ENCODE data around the gene TFF3.

Gene TFF3

GRCh38 chr21:42312626-42313104 lies 2.5 kb downstream of the TFF3 start:
- H3K4me1 ChIP-seq (ENCODE audit: control insufficient read depth, insufficient read depth, low read length, poor library complexity, severe bottlenecking) = no peaks in the 10 kb centered on the region
- H3K9me3 ChIP-seq (ENCODE audit: control insufficient read depth, low read length) = no peaks in the 10 kb centered on the region
- no peak overlapping the region for H3K4me3 ChIP-seq (ENCODE audit: insufficient read depth, low read depth, low read length, poor library complexity, severe bottlenecking)
- H3K27ac ChIP-seq (ENCODE audit: insufficient read depth, low read length, poor library complexity, severe bottlenecking) = no peak overlapping the region
- no peaks in the 10 kb centered on the region for H3K36me3 ChIP-seq (ENCODE audit: control insufficient read depth, insufficient read depth, low read length)
- H3K27me3 ChIP-seq (replicated peaks; ENCODE audit: control insufficient read depth, insufficient read depth, low read length, poor library complexity, severe bottlenecking) = no peaks in the 10 kb centered on the region
- DNase-seq = no peak

- H3K9me3 ChIP-seq (ENCODE audit: control insufficient read depth, low read length) = no peaks in the 10 kb centered on the region
- H3K4me3 ChIP-seq (ENCODE audit: insufficient read depth, low read depth, low read length, poor library complexity, severe bottlenecking) = no peak overlapping the region
- H3K27ac ChIP-seq (ENCODE audit: insufficient read depth, low read length, poor library complexity, severe bottlenecking) = no peak overlapping the region
- no peaks in the 10 kb centered on the region for H3K36me3 ChIP-seq (ENCODE audit: control insufficient read depth, insufficient read depth, low read length)
- no peaks in the 10 kb centered on the region for H3K4me1 ChIP-seq (ENCODE audit: control insufficient read depth, insufficient read depth, low read length, poor library complexity, severe bottlenecking)
- no peaks in the 10 kb centered on the region for H3K27me3 ChIP-seq (replicated peaks; ENCODE audit: control insufficient read depth, insufficient read depth, low read length, poor library complexity, severe bottlenecking)
- no peak for DNase-seq
Measured at GRCh38 chr21:42311816-42312625, 3.2 kb downstream of the TFF3 start.

GRCh38 chr21:42311160-42311559 lies 4.0 kb downstream of the TFF3 start:
- no peaks in the 10 kb centered on the region for H3K27me3 ChIP-seq (replicated peaks; ENCODE audit: control insufficient read depth, insufficient read depth, low read length, poor library complexity, severe bottlenecking)
- H3K9me3 ChIP-seq (ENCODE audit: control insufficient read depth, low read length) = no peaks in the 10 kb centered on the region
- H3K27ac ChIP-seq (ENCODE audit: insufficient read depth, low read length, poor library complexity, severe bottlenecking) = no peak overlapping the region
- no peak overlapping the region for H3K4me3 ChIP-seq (ENCODE audit: insufficient read depth, low read depth, low read length, poor library complexity, severe bottlenecking)
- no peaks in the 10 kb centered on the region for H3K4me1 ChIP-seq (ENCODE audit: control insufficient read depth, insufficient read depth, low read length, poor library complexity, severe bottlenecking)
- H3K36me3 ChIP-seq (ENCODE audit: control insufficient read depth, insufficient read depth, low read length) = no peaks in the 10 kb centered on the region
- DNase-seq = no peak

GRCh38 chr21:42310411-42311001 lies 4.7 kb downstream of the TFF3 start:
- H3K27ac ChIP-seq (ENCODE audit: insufficient read depth, low read length, poor library complexity, severe bottlenecking) = no peak overlapping the region
- H3K4me1 ChIP-seq (ENCODE audit: control insufficient read depth, insufficient read depth, low read length, poor library complexity, severe bottlenecking) = no peaks in the 10 kb centered on the region
- no peaks in the 10 kb centered on the region for H3K36me3 ChIP-seq (ENCODE audit: control insufficient read depth, insufficient read depth, low read length)
- no peaks in the 10 kb centered on the region for H3K27me3 ChIP-seq (replicated peaks; ENCODE audit: control insufficient read depth, insufficient read depth, low read length, poor library complexity, severe bottlenecking)
- DNase-seq = no peak
- no peaks in the 10 kb centered on the region for H3K9me3 ChIP-seq (ENCODE audit: control insufficient read depth, low read length)
- no peak overlapping the region for H3K4me3 ChIP-seq (ENCODE audit: insufficient read depth, low read depth, low read length, poor library complexity, severe bottlenecking)

- Histone ChIP-seq H3K27me3 (replicated peaks; ENCODE audit: control insufficient read depth, insufficient read depth, low read length, poor library complexity, severe bottlenecking) (no peaks in the 10 kb centered on the region), H3K27ac (ENCODE audit: insufficient read depth, low read length, poor library complexity, severe bottlenecking) (no peak overlapping the region), H3K9me3 (ENCODE audit: control insufficient read depth, low read length) (no peaks in the 10 kb centered on the region), H3K36me3 (ENCODE audit: control insufficient read depth, insufficient read depth, low read length) (no peaks in the 10 kb centered on the region), H3K4me3 (ENCODE audit: insufficient read depth, low read depth, low read length, poor library complexity, severe bottlenecking) (no peak overlapping the region), H3K4me1 (ENCODE audit: control insufficient read depth, insufficient read depth, low read length, poor library complexity, severe bottlenecking) (no peaks in the 10 kb centered on the region)
- peak; percentile 34 to 47 (median 37) for DNase-seq
Measured at GRCh38 chr21:42309753-42310213, 5.4 kb downstream of the TFF3 start.

- Histone ChIP-seq H3K4me1 (ENCODE audit: control insufficient read depth, insufficient read depth, low read length, poor library complexity, severe bottlenecking) (no peaks in the 10 kb centered on the region), H3K9me3 (ENCODE audit: control insufficient read depth, low read length) (no peaks in the 10 kb centered on the region), H3K27ac (ENCODE audit: insufficient read depth, low read length, poor library complexity, severe bottlenecking) (no peak overlapping the region), H3K4me3 (ENCODE audit: insufficient read depth, low read depth, low read length, poor library complexity, severe bottlenecking) (no peak overlapping the region), H3K27me3 (replicated peaks; ENCODE audit: control insufficient read depth, insufficient read depth, low read length, poor library complexity, severe bottlenecking) (no peaks in the 10 kb centered on the region), H3K36me3 (ENCODE audit: control insufficient read depth, insufficient read depth, low read length) (no peaks in the 10 kb centered on the region)
- DNase-seq = no peak
Measured at GRCh38 chr21:42308914-42309752, 6.1 kb downstream of the TFF3 start.

- DNase-seq = no peak
- H3K36me3 ChIP-seq (ENCODE audit: control insufficient read depth, insufficient read depth, low read length) = no peaks in the 10 kb centered on the region
- H3K27ac ChIP-seq (ENCODE audit: insufficient read depth, low read length, poor library complexity, severe bottlenecking) = no peak overlapping the region
- no peaks in the 10 kb centered on the region for H3K4me1 ChIP-seq (ENCODE audit: control insufficient read depth, insufficient read depth, low read length, poor library complexity, severe bottlenecking)
- H3K9me3 ChIP-seq (ENCODE audit: control insufficient read depth, low read length) = no peaks in the 10 kb centered on the region
- H3K4me3 ChIP-seq (ENCODE audit: insufficient read depth, low read depth, low read length, poor library complexity, severe bottlenecking) = no peak overlapping the region
- no peaks in the 10 kb centered on the region for H3K27me3 ChIP-seq (replicated peaks; ENCODE audit: control insufficient read depth, insufficient read depth, low read length, poor library complexity, severe bottlenecking)
Measured at GRCh38 chr21:42308161-42308913, 6.9 kb downstream of the TFF3 start.

GRCh38 chr21:42307106-42307505 lies 8.1 kb downstream of the TFF3 start:
- Histone ChIP-seq H3K4me1 (ENCODE audit: control insufficient read depth, insufficient read depth, low read length, poor library complexity, severe bottlenecking) (no peaks in the 10 kb centered on the region), H3K27ac (ENCODE audit: insufficient read depth, low read length, poor library complexity, severe bottlenecking) (no peak overlapping the region), H3K27me3 (replicated peaks; ENCODE audit: control insufficient read depth, insufficient read depth, low read length, poor library complexity, severe bottlenecking) (no peaks in the 10 kb centered on the region)

GRCh38 chr21:42306366-42307035 lies 8.7 kb downstream of the TFF3 start:
- DNase-seq = no peak

More at GRCh38 chr21:42307106-42307505, 8.1 kb downstream of the TFF3 start:
- no peaks in the 10 kb centered on the region for H3K9me3 ChIP-seq (ENCODE audit: control insufficient read depth, low read length)
- no peak overlapping the region for H3K4me3 ChIP-seq (ENCODE audit: insufficient read depth, low read depth, low read length, poor library complexity, severe bottlenecking)
- no peaks in the 10 kb centered on the region for H3K36me3 ChIP-seq (ENCODE audit: control insufficient read depth, insufficient read depth, low read length)
- no peak for DNase-seq

More at GRCh38 chr21:42306366-42307035, 8.7 kb downstream of the TFF3 start:
- Histone ChIP-seq H3K27me3 (replicated peaks; ENCODE audit: control insufficient read depth, insufficient read depth, low read length, poor library complexity, severe bottlenecking) (no peaks in the 10 kb centered on the region), H3K36me3 (ENCODE audit: control insufficient read depth, insufficient read depth, low read length) (no peaks in the 10 kb centered on the region), H3K27ac (ENCODE audit: insufficient read depth, low read length, poor library complexity, severe bottlenecking) (no peak overlapping the region), H3K9me3 (ENCODE audit: control insufficient read depth, low read length) (no peaks in the 10 kb centered on the region), H3K4me1 (ENCODE audit: control insufficient read depth, insufficient read depth, low read length, poor library complexity, severe bottlenecking) (no peaks in the 10 kb centered on the region), H3K4me3 (ENCODE audit: insufficient read depth, low read depth, low read length, poor library complexity, severe bottlenecking) (no peak overlapping the region)

Data from effector memory CD4-positive, alpha-beta T cell (primary cell).